SH-SY5Y (cell line): ENCODE measurements around the gene HBP1.

Experiments
- GATA2 ChIP-seq: IDR thresholded peaks from 2 replicates; pipeline ENCODE4 v1.6.1; 2011; ENCODE audit warnings: mild to moderate bottlenecking, low read depth, low read length
- GATA3 ChIP-seq: IDR thresholded peaks from 2 replicates; pipeline ENCODE4 v1.6.1; 2011; ENCODE audit warnings: low read depth, mild to moderate bottlenecking, low read length, moderate library complexity

Gene HBP1

GRCh38 chr7:107251963-107252362, 83.2 kb downstream of the HBP1 start:
- no peak for TF ChIP-seq GATA3
- no peak for TF ChIP-seq GATA2
